GM18907 (cell line): ENCODE results near the gene PUS1.
"Not testable (repeated sequence)": the region's sequence is repeated elsewhere in the genome, so short reads cannot be mapped to it uniquely, and the experiment has no call there.

ENCODE experiments used
- ATAC-seq: cut with Tn5 transposase; IDR thresholded peaks from one replicate; pipeline ENCODE4 v1.9.1; 2021; ENCODE audit warnings: mild to moderate bottlenecking, moderate library complexity; ENCODE audit not compliant: unreplicated experiment

PUS1 gene

GRCh38 chr12:131959116-131959515 is 30.0 kb downstream of the PUS1 start:
- ATAC-seq: no peak

DNA sequence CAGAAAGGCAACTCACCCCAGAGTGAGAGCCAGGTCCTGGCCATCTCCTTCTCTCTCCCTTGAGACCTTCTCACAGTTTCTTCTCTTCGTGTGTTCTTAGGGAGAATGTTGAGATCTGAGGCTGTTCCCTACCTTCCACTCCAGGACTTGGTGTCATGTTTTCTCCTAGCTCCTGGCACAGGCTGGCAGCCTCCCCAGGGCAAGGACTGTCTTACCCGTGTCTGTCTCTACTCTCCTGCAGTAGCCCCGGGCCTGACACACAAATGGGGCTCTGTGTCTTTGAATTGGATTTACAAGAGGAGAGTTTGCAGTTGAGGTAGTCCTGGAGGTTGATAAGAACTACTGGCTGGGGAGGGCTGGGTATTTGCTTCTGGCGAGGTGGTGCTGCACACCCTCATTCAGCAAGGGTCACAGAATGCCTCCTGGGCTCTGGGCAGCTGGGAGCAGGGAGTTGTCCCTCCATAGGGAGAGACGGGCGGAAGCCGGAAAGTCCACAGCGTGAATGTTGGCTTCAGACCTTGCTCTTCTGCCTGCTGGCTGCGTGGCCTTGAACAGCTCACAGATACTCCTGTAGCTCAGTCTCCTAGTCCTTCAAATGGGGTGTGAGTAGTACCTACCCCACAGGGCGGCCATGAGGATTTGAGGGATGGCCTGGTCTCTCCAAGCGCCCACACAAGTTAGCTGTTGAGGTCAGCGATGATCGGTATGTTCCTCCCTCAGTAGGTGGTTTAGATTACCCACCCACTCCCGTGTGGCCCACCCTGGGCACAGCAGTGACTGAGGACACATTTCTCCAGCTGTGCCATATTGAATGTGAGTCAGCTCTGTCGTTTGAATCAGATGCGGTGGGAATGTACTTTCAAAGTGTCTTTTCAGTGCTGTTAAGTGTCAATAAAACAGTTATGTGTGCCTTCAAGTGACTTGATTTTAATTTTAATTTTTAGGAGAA is 30.8 kb downstream of the PUS1 start:
- no peak for ATAC-seq

DNA sequence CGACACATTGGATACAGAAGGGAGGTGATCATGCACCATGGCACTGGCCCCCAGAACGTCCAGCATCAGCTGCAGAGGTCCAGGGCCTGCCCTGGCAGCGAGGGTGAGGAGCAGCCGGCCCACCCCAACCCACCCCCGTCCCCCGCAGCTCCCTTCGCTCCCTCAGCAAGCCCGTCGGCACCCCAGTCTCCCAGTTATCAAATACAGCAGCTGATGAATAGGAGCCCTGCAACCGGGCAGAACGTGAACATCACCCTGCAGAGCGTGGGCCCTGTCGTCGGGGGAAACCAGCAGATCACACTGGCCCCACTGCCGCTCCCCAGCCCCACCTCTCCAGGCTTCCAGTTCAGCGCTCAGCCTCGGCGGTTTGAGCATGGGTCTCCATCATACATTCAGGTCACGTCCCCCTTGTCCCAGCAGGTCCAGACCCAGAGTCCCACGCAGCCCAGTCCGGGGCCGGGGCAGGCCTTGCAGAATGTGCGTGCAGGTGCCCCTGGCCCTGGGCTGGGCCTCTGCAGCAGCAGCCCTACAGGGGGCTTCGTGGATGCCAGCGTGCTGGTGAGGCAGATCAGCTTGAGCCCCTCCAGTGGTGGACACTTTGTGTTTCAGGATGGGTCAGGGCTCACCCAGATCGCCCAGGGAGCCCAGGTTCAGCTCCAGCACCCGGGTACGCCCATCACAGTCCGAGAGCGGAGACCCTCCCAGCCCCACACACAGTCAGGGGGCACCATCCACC is 31.7 kb downstream of the PUS1 start:
- ATAC-seq: not testable (repeated sequence)

GRCh38 chr12:131961328-131961727 is 32.3 kb downstream of the PUS1 start:
- ATAC-seq: not testable (repeated sequence)

DNA sequence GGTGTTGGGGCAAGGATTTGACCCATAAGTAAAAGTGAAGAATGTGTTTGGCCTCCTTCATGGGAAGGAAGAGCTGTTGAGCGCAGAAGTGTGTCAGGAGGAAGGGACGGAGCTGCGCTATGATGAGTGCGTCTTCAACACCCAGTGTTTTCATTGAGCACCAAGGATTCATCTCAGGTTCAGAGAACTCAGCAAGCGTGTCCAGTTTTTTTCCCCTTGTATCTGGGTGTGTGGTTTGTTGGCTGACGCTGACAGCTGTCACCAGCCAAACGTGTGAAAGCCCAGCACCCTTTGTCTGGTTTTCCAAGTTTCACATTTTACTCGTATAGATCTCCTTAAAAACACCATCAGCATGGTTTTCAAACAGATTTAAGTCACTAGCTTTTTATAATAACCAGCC is 33.0 kb downstream of the PUS1 start:
- no peak for ATAC-seq

GRCh38 chr12:131963381-131963780 is 34.3 kb downstream of the PUS1 start:
- no peak for ATAC-seq

DNA sequence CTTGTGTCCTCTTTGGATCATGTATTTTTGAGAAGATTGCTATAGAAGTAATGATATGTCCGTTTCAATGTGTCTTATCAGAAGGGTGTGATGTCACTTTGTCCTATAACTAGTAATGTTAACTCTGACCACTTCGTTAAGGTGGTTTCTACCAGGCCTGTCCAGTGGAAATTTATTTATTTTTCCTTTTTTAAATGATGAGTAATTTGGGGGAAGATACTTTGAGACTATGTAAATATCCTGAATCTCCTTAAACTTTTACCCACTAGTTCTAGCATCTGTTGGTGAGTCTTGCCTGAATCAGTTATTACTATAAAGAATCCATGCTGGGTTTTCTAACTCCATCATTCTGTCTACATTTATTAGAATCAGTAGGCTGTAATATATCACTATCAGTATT is 36.0 kb downstream of the PUS1 start:
- no peak for ATAC-seq

DNA sequence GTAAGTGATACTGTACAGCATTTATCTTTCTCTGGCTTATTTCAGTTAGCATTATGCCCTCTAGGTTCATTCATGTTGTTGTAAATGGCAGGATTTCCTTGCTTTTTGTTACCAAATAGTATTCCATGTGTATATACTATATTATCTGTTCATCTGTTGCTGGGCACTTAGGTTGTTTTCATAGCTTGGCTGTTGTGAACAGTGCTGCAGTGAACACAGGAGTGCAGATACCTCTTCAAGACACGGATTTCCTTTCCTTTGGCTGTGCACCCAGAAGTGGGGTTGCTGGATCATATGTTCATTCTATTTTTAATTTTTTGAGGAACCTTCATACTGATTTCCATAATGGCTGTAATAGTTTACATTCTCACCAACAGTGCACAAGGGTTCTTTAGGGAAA is 42.1 kb downstream of the PUS1 start:
- no peak for ATAC-seq

DNA sequence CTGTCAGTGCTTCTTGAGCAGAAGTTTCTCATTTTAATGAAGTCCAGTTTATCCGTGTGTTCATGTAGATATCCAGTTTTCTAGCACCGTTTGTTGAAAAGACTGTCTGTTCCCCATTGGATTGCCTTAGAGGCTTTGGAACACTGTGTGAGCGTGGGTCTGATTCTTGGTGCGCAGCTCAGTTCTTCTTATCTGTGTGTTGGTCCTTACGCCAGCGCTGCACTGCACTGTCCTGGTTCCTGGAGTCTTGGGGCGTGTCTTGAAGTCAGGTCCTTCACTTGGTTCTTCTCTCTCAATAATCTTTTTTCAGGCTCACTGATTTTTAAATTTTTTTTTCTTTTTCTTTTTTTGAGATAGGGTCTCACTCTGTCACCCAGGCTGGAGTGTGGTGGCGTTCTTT is 46.2 kb downstream of the PUS1 start:
- ATAC-seq: no peak

GRCh38 chr12:131979606-131980005 is 50.5 kb downstream of the PUS1 start:
- no peak for ATAC-seq

DNA sequence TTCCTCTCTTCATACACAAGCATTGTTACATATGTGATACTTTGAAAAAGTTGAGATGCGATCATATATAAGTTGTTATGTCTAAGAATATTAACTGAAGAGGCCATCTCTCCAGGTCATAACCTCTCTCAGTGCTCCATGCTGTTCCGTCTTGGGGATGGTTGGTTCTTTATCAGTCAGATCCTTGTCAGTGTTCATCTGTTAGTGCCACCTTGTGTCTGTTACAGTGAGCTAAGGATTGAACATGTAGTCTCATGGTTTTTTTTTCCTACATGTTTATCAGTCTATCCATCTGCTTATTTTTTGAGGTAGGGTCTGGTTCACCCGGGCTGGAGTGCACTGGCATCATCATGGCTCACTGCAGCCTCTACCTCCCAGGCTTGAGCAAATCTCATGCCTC is 51.2 kb downstream of the PUS1 start:
- ATAC-seq: no peak

- no peak for ATAC-seq
Observed at GRCh38 chr12:131981388-131981787, 52.3 kb downstream of the PUS1 start.

DNA sequence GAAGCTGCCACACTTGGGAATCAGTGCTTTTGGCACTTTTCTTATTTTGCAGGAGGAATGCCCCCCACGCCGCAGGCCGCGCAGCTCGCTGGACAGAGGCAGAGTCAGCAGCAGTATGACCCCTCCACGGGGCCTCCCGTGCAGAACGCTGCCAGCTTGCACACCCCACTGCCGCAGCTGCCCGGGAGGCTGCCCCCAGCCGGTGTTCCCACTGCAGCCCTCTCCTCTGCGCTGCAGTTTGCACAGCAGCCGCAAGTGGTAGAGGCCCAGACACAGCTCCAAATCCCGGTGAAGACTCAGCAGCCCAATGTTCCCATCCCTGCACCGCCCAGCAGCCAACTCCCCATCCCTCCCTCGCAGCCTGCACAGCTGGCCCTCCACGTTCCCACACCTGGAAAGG is 53.0 kb downstream of the PUS1 start:
- ATAC-seq: no peak

DNA sequence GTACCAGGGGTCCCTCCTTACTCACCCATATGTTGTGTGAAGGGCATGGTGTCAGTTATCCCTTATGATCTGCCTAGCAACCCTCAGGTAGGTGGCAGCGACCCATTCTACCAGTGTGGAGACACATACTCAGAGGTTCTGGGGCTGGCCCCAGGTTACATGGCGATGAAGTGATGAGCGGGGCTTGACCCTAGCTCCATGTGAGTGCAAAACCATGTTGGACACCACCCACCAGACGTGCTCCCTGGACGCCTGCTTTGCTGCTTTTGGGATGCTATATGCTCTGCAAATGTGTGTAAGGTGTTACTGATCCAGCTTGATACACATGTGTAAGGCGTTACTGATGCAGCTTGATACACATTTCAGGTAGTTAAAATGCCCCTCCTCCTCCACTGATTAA is 54.0 kb downstream of the PUS1 start:
- ATAC-seq: no peak

DNA sequence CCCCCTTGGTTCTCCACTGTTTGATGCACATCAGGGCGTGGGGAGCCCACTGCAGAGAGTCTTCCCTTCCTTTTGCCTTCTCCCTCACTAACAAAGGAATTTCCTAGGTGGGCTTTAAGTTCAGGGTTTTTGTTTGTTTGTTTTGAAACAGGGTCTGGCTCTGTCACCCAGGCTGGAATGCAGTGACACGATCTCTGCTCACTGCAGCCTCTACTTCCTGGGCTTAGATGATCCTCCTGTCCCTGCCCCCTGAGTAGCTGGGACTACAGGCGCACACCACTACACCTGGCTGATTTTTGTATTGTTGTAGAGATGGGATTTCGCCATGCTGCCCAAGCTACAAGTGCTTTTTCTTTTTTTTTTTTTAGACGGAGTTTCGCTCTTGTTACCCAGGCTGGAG is 54.5 kb downstream of the PUS1 start:
- no peak for ATAC-seq

DNA sequence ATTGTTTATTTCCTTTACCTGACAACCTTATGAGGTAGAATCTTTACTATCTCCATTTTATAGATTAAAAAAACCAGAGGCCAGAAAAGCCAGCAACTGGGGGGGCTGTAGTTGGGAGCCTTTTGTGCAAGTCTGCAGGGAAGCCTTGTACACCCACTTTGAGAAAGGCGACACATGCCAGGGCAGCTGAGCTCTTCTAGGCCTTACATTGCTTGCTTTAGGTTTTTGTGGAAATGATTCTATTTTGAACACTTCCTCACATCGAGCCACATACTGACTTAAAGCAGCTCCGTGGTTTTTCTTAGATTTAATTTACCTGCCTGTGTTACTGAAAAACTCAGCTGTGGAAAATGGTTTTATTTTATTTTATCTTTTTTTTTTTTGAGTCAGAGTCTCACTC is 55.3 kb downstream of the PUS1 start:
- no peak for ATAC-seq

- ATAC-seq: not testable (repeated sequence)
Observed at GRCh38 chr12:131985510-131985875, 56.4 kb downstream of the PUS1 start.

DNA sequence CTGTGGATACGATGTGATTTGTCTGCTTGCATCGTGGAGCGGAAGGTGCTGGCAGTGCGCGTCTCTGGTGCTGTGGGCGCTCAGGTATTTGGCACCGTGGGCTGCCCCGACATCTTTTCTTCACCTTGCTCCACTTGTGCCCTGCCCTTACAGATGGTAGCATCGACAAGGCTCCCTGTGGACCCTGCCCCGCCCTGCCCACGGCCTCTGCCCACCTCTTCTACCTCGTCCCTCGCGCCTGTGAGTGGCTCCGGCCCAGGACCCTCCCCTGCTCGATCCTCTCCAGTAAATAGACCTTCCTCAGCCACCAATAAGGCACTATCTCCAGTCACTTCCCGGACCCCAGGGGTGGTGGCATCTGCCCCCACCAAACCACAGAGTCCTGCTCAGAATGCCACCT is 57.3 kb downstream of the PUS1 start:
- ATAC-seq: no peak

DNA sequence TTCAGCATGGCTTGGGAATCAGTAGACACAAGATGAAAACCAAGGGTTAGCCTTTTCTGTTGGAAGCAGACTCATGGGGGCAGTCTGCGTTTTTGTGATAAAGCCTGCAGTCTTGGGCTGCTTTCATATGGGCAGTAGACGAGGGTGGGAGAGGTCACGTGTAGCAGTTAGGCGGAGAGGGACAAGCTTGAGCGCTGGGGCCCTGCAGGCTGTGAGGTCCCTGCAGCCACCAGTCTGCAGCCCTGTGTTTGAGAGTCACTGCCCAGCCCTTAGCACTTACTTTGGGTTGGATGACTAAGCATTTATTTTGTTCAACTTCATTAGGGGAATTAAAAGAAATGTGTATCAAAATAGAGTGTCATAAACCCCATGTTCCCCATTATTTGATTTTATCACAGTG is 57.8 kb downstream of the PUS1 start:
- ATAC-seq: no peak

DNA sequence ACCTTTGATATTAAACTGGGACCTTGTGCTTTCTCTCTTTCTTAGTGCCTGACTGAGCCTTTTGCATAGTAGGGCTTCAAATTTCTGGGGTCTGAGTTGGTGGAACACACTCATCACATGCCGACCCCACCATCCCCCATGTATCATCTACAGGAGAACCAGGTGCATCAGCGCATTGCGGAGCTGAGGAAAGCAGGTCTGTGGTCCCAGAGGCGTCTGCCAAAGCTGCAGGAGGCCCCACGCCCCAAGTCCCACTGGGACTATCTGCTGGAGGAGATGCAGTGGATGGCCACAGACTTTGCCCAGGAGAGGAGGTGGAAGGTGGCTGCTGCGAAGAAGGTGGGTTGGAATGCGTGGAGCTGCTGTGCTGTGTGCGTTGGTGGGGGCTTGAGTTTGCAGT is 58.5 kb downstream of the PUS1 start:
- ATAC-seq: no peak

DNA sequence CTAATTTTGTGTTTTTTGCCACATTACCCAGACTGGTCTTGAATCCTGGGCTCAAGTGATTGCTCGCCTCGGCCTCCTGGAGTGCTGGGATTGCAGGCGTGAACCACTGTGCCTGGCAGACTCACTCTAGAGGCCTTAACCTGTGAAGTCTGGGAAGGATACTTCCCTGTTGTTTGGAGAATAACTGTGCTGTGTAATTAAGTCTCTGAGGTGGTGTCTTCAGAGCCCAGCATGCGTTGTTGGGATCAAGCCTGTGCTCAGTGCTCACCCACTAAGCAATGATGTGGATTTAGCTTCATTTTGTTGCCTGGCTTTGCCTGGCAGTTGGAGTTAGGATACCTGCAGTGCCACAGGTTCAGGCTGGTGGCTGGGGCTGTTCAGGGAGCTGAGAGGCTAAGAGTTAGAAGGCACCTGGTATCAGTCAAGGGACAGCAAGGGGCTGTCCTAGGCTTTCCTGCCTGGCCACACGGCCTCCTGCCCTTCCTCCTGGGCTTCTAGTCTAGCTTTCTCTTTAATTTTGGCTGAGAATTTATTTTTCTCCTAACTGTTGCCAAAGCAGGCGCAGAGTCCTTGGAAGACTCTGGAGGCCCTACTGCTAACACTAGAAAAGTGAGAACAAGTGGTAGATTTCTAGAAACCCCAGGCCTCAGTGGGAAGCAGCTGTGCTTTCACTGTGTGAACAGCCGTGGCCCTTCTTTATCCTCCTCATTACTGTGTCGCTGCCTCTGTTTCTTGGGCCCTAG is 59.1 kb downstream of the PUS1 start:
- ATAC-seq: no peak

DNA sequence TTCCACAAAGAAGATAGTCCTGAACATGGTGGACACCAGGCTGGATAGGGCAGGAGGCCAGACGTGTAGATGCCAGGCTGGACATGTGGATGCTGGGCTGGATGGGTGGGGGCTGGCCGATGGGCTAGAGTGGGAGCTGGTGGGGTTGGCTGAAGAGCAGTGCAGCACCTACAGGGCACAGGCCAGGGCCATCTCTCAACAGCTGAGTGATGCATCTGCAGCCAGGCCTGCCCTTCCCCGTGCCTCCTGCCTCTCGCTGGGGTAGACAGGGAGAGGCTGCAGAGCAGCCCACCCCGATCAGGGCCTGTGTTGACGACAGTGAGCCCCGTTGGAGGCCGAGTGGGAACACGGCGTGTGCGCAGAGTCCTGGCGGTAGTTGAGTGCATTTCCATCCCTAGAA is 59.9 kb downstream of the PUS1 start:
- no peak for ATAC-seq
